WERI-Rb-1 (cell line): ENCODE results near the gene TEX11.

Experiments used
- DNase-seq: peaks from one replicate; pipeline ENCODE4 v3.0.0-alpha.2; 2020
- H3K27ac ChIP-seq: fragments of 250-450 bp; sonication (Bioruptor Pico); 2 replicates; pipeline ENCODE4 v1.5.1; 2020; ENCODE audit warnings: mild to moderate bottlenecking, moderate library complexity
- H3K27me3 ChIP-seq: fragments of 250-450 bp; sonication (Bioruptor Pico); 2 replicates; pipeline ENCODE4 v1.5.1; 2021; ENCODE audit warnings: mild to moderate bottlenecking, low read depth, moderate library complexity; ENCODE audit not compliant: insufficient read depth, severe bottlenecking
- H3K36me3 ChIP-seq: fragments of 250-450 bp; sonication (Bioruptor Pico); 2 replicates; pipeline ENCODE4 v1.5.1; 2020; ENCODE audit warnings: mild to moderate bottlenecking, moderate library complexity
- H3K4me3 ChIP-seq: 2 replicates; pipeline ENCODE4 v1.5.1; 2011; ENCODE audit warnings: low read depth, mild to moderate bottlenecking, control low read depth, low read length
- H3K9me3 ChIP-seq: fragments of 250-450 bp; sonication (Bioruptor Pico); 2 replicates; pipeline ENCODE4 v1.5.1; 2021; ENCODE audit warnings: mild to moderate bottlenecking, moderate library complexity; ENCODE audit not compliant: severe bottlenecking
- CTCF ChIP-seq: IDR thresholded peaks from 2 replicates; pipeline ENCODE4 v1.5.1; 2011; ENCODE audit warnings: low read depth, mild to moderate bottlenecking, control low read depth, inconsistent platforms, low read length

The TEX11 gene

GRCh38 chrX:70504772-70505450 lies 403.6 kb downstream of the TEX11 start:
- DNase-seq, result no peak
- Histone ChIP-seq H3K9me3 (no peaks in the 10 kb centered on the region), H3K27me3 (peaks cover 6% of the 10 kb centered on the region), H3K27ac (no peak overlapping the region), H3K4me3 (no peak overlapping the region), H3K36me3 (peaks cover 10% of the 10 kb centered on the region; the same call in 1 of the 2 replicates)
- no peak for TF ChIP-seq CTCF

DNA sequence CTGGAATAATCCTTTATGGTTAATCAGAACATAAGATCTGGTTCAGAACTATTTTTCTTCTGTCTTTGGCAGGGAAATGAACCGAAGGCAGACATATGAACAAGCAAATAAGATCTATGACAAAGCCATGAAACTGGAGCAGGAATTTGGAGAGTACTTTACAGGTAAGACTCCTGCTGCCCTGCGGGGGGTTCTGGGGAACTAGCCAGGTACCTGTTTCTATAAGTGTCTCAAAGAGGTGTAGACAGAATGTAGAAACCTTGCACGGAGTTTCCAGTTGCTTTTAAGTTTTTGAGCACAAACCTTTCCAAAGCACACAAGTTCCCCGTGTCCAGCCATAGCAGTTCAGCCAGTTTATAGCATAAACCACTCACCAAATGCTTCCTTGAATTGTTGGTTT lies 407.7 kb downstream of the TEX11 start:
- no peak for DNase-seq
- no peaks in the 10 kb centered on the region for H3K9me3 ChIP-seq
- no peak overlapping the region for H3K27ac ChIP-seq
- peaks cover 24% of the 10 kb centered on the region for H3K36me3 ChIP-seq
- peaks cover 1% of the 10 kb centered on the region for H3K27me3 ChIP-seq
- no peak overlapping the region for H3K4me3 ChIP-seq
- TF ChIP-seq CTCF, result no peak

- H3K27me3 ChIP-seq, result peaks cover 3% of the 10 kb centered on the region
- no peak for DNase-seq
- peaks cover 36% of the 10 kb centered on the region for H3K36me3 ChIP-seq
- no peak for TF ChIP-seq CTCF
- H3K27ac ChIP-seq, result no peak overlapping the region
- H3K4me3 ChIP-seq, result no peak overlapping the region
- no peaks in the 10 kb centered on the region for H3K9me3 ChIP-seq
These were observed 410.4 kb downstream of the TEX11 start for GRCh38 chrX:70498129-70498528.

DNA sequence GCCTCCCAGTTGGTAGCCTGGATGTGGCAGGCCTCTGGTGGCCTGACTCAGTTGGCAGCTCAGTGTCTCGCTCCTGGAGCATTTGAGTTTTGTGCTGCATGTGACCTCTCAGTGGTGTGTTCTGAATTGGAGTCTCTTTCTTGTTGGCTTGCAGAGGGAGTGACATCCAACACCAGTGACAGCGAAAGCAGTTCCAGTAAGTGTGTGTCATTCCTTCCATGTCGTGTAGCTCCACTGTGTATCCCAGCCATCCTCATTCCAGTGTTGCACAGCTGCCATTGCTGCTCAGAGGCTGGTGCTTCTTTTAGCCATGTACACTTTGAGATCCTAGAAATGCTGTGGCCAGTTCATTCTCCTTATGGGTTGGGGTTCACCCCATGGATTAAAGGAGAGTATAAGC lies 411.5 kb downstream of the TEX11 start:
- DNase-seq, result no peak
- H3K36me3 ChIP-seq, result peaks cover 44% of the 10 kb centered on the region
- H3K27me3 ChIP-seq, result peaks cover 3% of the 10 kb centered on the region
- H3K9me3 ChIP-seq, result no peaks in the 10 kb centered on the region
- no peak overlapping the region for H3K27ac ChIP-seq
- no peak overlapping the region for H3K4me3 ChIP-seq
- no peak for TF ChIP-seq CTCF

GRCh38 chrX:70496491-70496890 lies 412.0 kb downstream of the TEX11 start:
- H3K27me3 ChIP-seq, result peaks cover 3% of the 10 kb centered on the region
- TF ChIP-seq CTCF, result no peak
- H3K27ac ChIP-seq, result no peak overlapping the region
- H3K4me3 ChIP-seq, result no peak overlapping the region
- no peak for DNase-seq
- peaks cover 42% of the 10 kb centered on the region for H3K36me3 ChIP-seq
- H3K9me3 ChIP-seq, result no peaks in the 10 kb centered on the region

DNA sequence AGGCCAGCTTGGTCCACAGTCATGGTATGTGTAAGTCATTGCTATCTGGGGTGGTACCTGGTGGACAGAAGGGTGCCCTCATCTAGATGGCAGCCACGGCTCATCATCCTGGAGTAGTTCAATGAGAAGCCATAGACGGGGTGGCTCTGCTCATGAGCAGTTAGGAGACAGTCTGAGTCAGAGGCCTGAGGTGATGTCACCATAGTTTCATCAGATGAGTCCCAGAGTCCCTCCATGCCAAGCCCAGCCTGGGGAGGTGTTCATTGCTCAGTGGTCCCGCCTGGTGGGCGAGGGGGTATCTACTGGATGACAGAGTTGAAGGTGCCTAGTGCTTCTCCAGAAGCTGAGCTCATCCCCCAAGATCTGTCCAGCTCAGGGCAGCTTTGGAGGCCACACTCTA lies 414.1 kb downstream of the TEX11 start:
- no peak for TF ChIP-seq CTCF
- peaks cover 31% of the 10 kb centered on the region for H3K36me3 ChIP-seq
- no peak for DNase-seq
- H3K9me3 ChIP-seq, result no peaks in the 10 kb centered on the region
- H3K27ac ChIP-seq, result no peak overlapping the region
- no peak overlapping the region for H3K4me3 ChIP-seq
- H3K27me3 ChIP-seq, result peaks cover 3% of the 10 kb centered on the region
